ENCODE measurements around the gene LSM4.

The LSM4 gene

DNA sequence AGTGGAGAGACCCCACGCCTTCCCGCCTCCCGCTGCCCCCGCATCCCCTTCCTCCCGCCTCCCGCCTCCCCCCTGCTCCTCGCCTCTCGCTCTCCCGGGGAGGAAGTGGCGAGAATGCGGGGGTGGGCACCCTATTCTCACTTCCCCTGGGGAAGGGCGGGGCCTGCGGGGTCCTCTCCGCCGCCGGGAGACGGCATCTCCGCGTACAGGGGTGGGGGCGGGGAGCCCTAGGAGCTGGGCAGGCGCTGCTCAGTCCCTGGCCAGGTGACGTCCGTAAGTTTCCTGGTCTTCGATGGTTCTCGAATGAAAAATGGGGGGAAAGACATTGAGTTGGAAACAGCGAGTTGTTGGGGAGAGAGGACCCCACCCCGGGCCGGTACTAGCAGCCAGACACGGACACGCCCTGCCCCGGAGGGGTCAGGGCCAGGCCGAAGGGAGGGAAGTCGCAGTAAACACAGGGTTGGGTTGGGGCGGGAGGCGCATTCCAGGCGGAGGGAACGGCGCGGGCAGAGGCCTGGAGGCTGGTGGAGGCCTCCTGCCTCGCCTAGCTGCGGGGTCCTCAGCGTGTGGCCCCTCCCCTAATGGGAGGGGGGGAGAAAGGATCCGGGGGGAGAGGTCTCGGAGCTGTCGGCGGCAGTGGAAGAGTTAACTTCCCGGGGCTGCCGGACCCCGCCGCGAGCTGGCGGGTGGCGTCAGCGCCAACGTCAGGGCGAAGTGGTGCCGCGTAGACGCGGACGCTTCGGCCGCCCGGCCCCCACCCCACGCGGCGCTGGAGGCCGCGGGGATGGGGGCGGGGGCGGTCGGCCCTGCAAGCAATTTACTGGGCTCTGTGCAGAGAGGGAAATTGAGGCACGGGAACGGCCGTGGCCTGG is 31.1 kb downstream of the LSM4 start:
- peak; percentile 87 for DNase-seq (ENCODE audit: low spot score)

- no peak for DNase-seq (ENCODE audit: low spot score)
Measured at GRCh38 chr19:18291019-18291524, 31.8 kb downstream of the LSM4 start.

- DNase-seq (ENCODE audit: low spot score), result no peak
Measured at GRCh38 chr19:18290302-18291018, 32.4 kb downstream of the LSM4 start.

DNA sequence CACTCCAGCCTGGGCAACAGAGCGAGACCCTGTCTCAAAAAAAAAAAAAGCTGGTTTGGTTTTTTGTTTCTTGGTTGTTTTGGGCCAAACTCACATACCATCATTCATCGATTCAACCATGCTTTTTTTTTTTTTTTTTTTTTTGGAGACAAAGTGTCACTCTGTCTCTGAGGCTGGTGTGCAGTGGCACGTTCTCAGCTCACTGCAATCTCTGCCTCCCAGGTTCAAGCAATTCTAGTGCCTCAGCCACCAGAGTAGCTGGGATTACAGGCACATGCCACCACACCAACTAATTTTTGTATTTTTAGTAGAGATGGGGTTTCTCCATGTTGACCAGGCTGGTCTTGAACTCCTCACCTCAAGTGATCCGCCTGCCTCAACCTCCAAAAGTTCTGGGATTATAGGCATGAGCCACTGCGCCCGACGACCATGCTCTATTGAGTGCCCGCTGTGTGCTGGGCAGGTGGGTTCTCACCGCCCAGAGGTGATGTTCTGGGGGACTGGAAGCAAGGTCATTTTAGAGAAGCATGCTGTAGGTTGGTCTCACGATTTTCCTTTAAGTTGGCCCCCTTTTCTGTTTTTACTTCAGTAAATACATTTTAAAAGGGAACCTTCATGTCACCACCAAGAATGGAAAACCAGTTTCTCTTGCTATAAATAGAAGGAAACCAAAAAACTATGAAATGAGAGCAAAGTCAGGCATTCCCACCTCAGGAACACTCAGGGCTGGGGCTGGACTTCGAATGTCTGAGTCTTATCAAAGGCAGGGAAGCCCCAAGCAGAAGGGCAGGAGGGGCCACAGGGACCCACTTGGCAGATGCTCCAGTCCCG is 33.2 kb downstream of the LSM4 start:
- no peak for DNase-seq (ENCODE audit: low spot score)

- DNase-seq (ENCODE audit: low spot score), result no peak
Measured at GRCh38 chr19:18287836-18288772, 34.8 kb downstream of the LSM4 start.

DNA sequence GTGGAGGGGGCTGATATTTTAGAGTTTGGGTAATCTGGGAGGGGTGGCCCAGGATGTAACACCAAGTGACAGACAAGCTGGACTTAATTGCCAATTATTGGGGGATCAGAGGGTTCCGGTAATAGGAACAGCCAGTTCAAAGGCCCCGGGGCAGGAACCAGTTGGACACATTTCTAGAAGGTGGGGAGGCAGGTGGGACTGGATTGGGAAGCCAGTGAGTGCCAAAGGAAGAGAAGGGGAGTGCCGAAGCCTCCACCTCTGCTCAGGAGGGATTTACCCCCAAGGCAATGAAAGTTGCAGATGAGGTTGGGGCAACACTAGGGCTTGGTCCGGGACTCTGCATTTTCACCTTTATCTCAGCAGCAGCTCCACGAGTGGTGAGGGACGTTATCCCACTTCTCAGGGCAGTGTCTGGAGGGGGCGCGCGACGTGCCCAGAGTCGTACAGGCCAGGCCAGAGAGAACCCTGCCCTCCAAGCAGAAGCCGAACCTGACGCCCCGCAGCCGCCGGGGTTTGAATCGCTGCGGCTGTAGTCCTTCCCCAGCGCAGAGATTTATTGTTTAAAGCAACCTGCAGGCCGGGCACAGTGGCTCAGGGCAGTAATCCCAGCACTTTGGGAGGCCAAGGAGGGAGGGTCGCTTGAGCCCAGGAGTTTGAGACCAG is 35.8 kb downstream of the LSM4 start:
- no peak for DNase-seq (ENCODE audit: low spot score)

DNA sequence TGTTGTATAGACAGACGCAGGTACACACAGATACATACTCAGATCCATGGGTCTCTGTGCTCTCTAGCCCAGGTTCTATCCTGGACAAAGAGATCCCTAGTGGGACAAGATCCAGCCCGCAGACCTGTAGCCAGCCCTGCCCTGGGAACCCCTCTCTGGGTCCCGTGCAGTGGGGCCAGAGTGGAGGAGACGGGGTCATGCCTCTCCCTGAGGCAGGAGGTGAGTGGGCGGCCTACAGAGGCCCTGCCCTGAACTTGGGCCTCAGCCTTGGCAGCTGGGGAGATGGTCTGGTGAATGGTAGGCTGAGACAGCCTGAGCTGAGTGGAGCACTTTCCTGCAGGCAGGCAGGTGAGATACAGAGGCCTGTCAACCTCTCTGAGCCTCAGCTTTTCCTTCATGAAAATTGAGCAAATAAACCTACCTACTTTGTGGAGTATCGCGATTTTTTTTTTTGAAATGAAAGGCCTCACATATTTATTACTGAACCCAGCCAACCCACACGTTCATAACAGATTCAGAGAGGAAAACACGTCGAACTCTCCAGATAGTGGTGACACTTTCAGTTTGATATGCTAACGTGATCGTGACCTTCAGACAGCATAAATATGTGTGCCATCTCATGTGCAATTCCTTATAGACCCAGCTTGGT is 38.0 kb downstream of the LSM4 start:
- DNase-seq (ENCODE audit: low spot score), result no peak

GRCh38 chr19:18283338-18283737 is 39.5 kb downstream of the LSM4 start:
- no peak for DNase-seq (ENCODE audit: low spot score)

GRCh38 chr19:18282788-18283141 is 40.1 kb downstream of the LSM4 start:
- DNase-seq (ENCODE audit: low spot score), result no peak

GRCh38 chr19:18282021-18282787 is 40.7 kb downstream of the LSM4 start:
- no peak for DNase-seq (ENCODE audit: low spot score)

DNA sequence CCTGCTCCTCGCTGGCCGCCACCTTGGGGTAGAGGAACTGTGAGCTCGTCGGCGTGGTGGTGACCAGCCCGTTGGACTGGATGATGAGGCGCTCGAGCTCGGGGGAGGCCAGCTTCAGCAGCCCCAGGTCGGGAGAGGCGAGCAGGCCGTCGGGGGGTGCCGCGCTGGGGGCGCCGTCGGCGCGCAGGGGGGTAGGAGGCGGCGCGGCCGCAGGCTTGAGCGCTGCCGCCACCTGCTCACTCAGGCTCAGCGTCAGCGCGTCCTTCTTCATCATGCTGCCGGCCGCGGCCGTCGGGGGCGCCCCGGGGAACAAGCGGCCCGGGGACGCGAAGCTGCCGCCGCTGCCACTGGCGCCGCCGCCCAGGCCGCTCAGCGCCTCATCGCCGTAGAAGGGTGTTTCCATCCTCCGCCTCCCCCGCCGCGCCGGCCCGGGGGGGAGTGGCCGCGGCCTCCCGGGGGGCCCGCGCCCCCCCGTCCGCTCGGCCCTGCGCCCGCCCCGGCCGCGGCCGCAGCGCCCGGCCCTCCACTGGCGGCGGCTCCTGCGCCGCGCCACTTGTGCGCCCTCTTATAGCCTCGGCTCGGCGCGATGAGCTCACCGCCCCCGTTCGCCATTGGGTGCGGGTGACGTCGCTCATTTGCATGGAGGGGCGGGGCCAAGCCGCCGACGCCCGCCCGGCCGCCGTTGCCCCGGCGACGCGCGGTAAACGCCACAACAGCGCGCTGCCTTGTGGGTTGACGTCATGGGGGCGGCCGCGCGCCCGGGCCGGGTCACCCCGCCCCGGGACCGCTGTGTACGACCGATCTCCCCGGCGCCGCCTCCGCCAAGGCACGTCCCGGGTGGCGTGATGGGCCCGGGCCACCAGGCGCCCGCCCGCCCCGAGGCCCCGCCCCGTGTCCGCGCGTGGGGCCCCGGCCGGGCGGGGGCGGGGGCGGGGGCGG is 41.5 kb downstream of the LSM4 start, which contains the start of gene JUND:
TSS of gene JUND (minus strand) at position 541 of the 939 bp plus-strand sequence. CDS start at position 403, 138 bp downstream.
- peak; percentile 98 for DNase-seq (ENCODE audit: low spot score)

DNA sequence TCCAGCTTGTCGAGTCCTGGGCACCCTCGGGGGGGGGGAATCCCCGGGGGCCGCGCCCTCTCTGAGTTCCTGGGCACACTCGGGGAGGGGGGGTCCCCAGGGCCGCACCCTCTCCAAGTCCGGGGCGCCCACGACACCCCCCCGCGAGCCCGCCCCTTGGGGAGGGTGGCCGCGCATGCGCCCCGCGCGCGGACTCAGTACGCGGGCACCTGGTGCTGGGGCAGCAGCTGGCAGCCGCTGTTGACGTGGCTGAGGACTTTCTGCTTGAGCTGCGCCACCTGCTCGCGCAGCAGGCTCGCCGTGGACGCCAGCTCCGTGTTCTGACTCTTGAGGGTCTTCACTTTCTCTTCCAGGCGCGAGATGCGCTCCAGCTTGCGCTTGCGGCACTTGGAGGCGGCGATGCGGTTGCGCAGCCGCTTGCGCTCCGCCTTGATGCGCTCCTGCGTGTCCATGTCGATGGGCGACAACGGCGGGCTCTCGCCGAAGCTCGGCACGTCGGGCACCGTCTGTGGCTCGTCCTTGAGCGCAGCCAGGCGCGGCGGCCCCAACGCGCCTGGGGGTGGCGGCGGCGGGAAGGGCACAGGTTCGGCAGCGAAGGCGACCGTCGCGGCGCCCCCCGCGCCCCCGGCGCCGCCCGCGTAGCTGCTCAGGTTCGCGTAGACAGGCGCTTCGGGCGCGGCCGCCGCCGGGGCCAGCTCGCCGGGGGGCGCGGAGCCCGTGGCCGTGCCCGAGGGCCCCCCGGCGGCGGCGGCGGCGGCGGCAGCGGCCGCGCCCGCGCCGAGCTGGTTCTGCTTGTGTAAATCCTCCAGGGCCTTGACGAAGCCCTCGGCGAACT is 42.4 kb downstream of the LSM4 start:
- DNase-seq (ENCODE audit: low spot score), result peak; percentile 82

GRCh38 chr19:18279516-18280246 is 43.2 kb downstream of the LSM4 start:
- peak; percentile 96 for DNase-seq (ENCODE audit: low spot score)

DNA sequence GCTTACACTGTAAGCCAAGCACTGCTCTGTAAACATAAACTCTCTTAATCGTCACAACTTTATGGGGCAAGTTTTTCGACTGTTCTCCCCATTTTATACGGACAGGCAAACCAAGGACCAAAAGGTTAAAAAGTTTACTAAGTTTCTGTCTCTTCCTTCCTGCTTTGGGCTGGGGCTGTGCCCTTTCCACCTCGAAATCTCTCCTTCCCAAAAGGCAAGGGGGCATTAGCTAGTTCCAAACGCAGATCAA is 43.7 kb downstream of the LSM4 start:
- DNase-seq (ENCODE audit: low spot score), result no peak

DNA sequence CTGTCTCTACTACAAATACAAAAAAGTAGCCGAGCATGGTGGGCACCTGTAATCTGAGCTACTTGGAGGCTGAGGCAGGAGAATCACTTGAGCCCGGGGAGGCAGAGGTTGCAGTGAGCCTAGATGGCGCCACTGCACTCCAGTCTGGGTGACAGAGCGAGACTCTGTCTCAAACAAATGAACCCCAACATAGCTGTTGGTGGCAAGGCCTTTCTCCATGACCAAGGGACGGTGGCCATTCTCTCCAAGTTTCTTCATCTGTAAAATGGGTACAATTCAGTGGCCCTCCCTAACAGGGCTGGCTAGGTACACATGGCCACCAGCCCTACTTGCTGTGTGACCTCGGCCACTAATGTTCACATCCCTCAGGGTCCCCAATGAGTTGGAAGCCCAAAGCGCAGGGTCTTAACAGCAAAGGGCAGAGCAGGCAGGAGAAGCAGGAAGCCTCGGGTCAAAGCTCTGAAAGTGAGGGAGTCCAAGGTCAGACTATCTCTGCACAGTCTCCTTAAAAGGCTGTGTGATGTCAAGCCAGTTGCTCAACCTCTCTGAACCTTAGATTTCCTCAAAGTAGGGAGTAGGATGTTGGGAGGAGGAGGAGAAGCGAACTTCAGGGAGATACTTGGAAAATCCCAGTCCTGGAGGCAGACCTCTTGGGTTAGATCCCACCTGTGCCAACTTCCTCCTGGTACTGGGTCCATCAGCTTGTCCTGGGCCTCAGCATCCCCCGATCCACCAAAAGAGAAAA is 44.2 kb downstream of the LSM4 start:
- no peak for DNase-seq (ENCODE audit: low spot score)

DNA sequence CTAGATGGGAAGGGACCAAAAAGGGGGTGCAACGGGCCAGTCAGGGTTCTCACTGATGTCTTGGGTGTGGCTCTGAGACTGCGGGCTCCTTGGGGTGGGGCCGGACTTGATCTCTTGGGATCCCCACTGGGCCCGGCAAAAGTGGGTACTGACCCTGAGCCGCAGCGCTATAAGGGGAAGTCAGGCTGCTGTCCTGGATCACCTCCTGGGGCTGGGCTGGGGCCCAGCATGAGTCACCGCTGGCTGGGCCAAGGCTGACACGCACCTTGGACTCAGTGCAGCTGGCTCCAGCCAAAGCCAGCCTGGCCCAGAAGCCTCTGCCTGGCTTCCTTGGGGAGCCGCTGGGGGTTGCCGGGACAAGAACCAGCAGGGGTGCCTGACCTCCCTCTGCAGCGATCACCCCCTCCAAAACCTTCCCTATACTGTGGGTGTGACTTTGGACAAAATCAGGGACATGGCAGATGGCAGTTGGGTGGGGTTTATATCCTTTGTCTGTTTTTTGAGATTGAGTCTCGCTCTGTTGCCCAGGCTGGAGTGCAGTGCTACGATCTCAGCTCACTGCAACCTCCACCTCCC is 48.0 kb downstream of the LSM4 start:
- DNase-seq (ENCODE audit: low spot score), result peak; percentile 86

Measured in HuH-7.5 (cell line).